DND-41 (cell line): Measurements from ENCODE around the gene RHBDF1.

ENCODE experiments used
- ATAC-seq: fragments of 200-7000 bp; cut with Tn5 transposase; 3 replicates; pipeline ENCODE4 v1.9.1; 2021; ENCODE audit warnings: low read depth; ENCODE audit not compliant: insufficient read depth
- DNase-seq: peaks from one replicate; pipeline ENCODE4 v3.0.0-alpha.2; 2020
- H2AFZ ChIP-seq: 2 replicates; pipeline ENCODE4 v1.6.0; 2012; ENCODE audit warnings: low read depth, low read length
- H3K27ac ChIP-seq: 2 replicates; pipeline ENCODE4 v1.5.1; 2012; ENCODE audit warnings: low read length, inconsistent platforms
- H3K27me3 ChIP-seq: fragments of 200-600 bp; sonication (generic); 2 replicates; pipeline ENCODE4 v1.6.0; 2012; ENCODE audit warnings: low read length, mild to moderate bottlenecking, inconsistent platforms; ENCODE audit not compliant: insufficient read depth, poor library complexity
- H3K36me3 ChIP-seq: 2 replicates; pipeline ENCODE4 v1.5.1; 2012; ENCODE audit warnings: low read length, inconsistent platforms; ENCODE audit not compliant: insufficient read depth
- H3K4me1 ChIP-seq: 2 replicates; pipeline ENCODE4 v1.5.1; 2012; ENCODE audit warnings: mild to moderate bottlenecking, low read length; ENCODE audit not compliant: insufficient read depth
- H3K4me2 ChIP-seq: 2 replicates; pipeline ENCODE4 v1.6.0; 2012; ENCODE audit warnings: mild to moderate bottlenecking, moderate library complexity, low read length, inconsistent platforms; ENCODE audit not compliant: insufficient read depth
- H3K4me3 ChIP-seq, 2 experiments: fragments of 200-600 bp in 1 of 2; shearing (Covaris generic) in 1 of 2; 2 replicates each; pipeline ENCODE4 v1.5.1; 2012 to 2016; ENCODE audit warnings: inconsistent platforms in 2 of 2, low read length in 2 of 2, mild to moderate bottlenecking in 2 of 2, low read depth in 1 of 2, moderate library complexity in 1 of 2
- H3K79me2 ChIP-seq: 2 replicates; pipeline ENCODE4 v1.6.0; 2012; ENCODE audit warnings: low read length, inconsistent platforms; ENCODE audit not compliant: insufficient read depth
- H3K9ac ChIP-seq: 2 replicates; pipeline ENCODE4 v1.6.0; 2012; ENCODE audit warnings: low read depth, mild to moderate bottlenecking, inconsistent platforms, low read length, moderate library complexity
- H3K9me3 ChIP-seq: 2 replicates; pipeline ENCODE4 v1.5.1; 2012; ENCODE audit warnings: low read length, moderate library complexity, mild to moderate bottlenecking, inconsistent platforms; ENCODE audit not compliant: insufficient read depth, severe bottlenecking
- H4K20me1 ChIP-seq: 2 replicates; pipeline ENCODE4 v1.6.0; 2012; ENCODE audit warnings: low read length; ENCODE audit not compliant: insufficient read depth
- EZH2 ChIP-seq: IDR thresholded peaks from 3 replicates; pipeline ENCODE4 v1.6.1; 2012; ENCODE audit warnings: borderline replicate concordance, low read depth, mild to moderate bottlenecking, moderate library complexity, low read length, inconsistent platforms; ENCODE audit not compliant: severe bottlenecking
- TF ChIP-seq, protein P1 (sequence below): IDR thresholded peaks from 2 replicates; pipeline ENCODE4 v1.5.1; 2012; ENCODE audit warnings: borderline replicate concordance, low read length, moderate library complexity, mild to moderate bottlenecking; ENCODE audit not compliant: poor library complexity, severe bottlenecking; ENCODE audit errors: extremely low read depth

Gene RHBDF1

DNA sequence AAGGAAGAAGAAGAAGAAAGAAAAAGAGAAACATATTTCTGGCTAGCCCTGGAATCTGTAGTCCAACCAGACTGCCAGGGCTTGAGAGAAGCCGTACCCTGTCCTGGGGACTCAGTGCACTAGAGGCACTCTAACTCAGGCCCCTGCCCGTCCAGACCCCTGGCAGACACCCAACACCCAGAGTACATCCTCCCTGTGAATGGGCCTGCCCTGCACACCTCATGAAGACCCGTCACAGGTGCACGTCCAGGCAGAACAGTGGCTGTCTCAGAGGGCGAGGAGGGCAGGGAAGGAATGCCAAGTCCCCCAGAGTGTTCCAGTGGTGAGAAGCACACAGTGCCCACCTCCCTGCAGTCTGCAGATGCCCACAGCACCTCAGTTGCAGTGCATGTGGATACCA is 28.6 kb upstream of the RHBDF1 start:
- Histone ChIP-seq H3K27me3 (no peaks in the 10 kb centered on the region), H3K27ac (no peak overlapping the region), H3K4me2 (no peak overlapping the region), H3K9ac (no peak overlapping the region), H3K4me3 (no peak overlapping the region), H4K20me1 (peaks cover 10% of the 10 kb centered on the region; the same call in 1 of the 2 replicates), H3K79me2 (no peaks in the 10 kb centered on the region), H3K36me3 (peaks cover 48% of the 10 kb centered on the region), H2AFZ (no peak overlapping the region), H3K9me3 (no peaks in the 10 kb centered on the region), H3K4me1 (no peaks in the 10 kb centered on the region)
- TF ChIP-seq EZH2, result no peak
- TF ChIP-seq, protein P1, sequence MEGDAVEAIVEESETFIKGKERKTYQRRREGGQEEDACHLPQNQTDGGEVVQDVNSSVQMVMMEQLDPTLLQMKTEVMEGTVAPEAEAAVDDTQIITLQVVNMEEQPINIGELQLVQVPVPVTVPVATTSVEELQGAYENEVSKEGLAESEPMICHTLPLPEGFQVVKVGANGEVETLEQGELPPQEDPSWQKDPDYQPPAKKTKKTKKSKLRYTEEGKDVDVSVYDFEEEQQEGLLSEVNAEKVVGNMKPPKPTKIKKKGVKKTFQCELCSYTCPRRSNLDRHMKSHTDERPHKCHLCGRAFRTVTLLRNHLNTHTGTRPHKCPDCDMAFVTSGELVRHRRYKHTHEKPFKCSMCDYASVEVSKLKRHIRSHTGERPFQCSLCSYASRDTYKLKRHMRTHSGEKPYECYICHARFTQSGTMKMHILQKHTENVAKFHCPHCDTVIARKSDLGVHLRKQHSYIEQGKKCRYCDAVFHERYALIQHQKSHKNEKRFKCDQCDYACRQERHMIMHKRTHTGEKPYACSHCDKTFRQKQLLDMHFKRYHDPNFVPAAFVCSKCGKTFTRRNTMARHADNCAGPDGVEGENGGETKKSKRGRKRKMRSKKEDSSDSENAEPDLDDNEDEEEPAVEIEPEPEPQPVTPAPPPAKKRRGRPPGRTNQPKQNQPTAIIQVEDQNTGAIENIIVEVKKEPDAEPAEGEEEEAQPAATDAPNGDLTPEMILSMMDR, result no peak
- DNase-seq, result no peak
- ATAC-seq, result no peak

- no peaks in the 10 kb centered on the region for H3K9me3 ChIP-seq
- H3K27ac ChIP-seq, result no peak overlapping the region
- H3K9ac ChIP-seq, result no peak overlapping the region
- no peak overlapping the region for H2AFZ ChIP-seq
- no peak overlapping the region for H3K4me2 ChIP-seq
- H3K27me3 ChIP-seq, result no peaks in the 10 kb centered on the region
- no peak for TF ChIP-seq EZH2
- TF ChIP-seq, protein P1, result no peak
- peaks cover 51% of the 10 kb centered on the region for H3K36me3 ChIP-seq
- peaks cover 13% of the 10 kb centered on the region for H4K20me1 ChIP-seq
- DNase-seq (no peak), ATAC-seq (no peak)
- H3K4me1 ChIP-seq, result no peaks in the 10 kb centered on the region
- no peak overlapping the region for H3K4me3 ChIP-seq
- no peaks in the 10 kb centered on the region for H3K79me2 ChIP-seq
Measured at GRCh38 chr16:97822-98221, 25.4 kb upstream of the RHBDF1 start.

DNA sequence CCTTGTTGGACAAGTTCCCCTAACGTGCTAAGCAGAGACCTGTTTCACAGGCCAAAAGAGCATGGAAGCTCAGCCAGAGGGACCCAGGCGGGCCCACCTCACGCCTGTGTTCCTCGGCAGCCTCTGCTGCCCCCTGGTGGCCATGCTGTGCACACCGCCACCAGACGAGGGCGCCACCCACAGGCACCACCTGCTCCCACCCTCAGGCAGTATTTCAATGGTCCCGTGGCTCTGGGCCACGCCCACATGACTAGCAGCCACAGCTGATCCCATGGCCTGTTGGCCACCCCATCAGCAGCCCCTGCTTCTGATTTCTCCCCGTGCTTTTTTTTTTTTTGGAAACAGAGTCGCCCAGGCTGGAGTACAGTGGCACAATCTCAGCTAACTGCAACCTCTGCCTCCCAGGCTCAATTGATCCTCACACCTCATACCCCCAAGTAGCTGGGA is 24.5 kb upstream of the RHBDF1 start:
- Histone ChIP-seq H4K20me1 (peaks cover 13% of the 10 kb centered on the region), H3K4me3 (no peak overlapping the region), H3K4me1 (no peaks in the 10 kb centered on the region), H3K27ac (no peak overlapping the region), H3K36me3 (peaks cover 55% of the 10 kb centered on the region), H3K4me2 (no peak overlapping the region), H3K9ac (no peak overlapping the region), H2AFZ (no peak overlapping the region), H3K79me2 (no peaks in the 10 kb centered on the region), H3K9me3 (no peaks in the 10 kb centered on the region), H3K27me3 (no peaks in the 10 kb centered on the region)
- DNase-seq (peak; percentile 91), ATAC-seq (peak; percentile 95)
- TF ChIP-seq, protein P1, result peak; percentile 100
- no peak for TF ChIP-seq EZH2

- Histone ChIP-seq H3K4me1 (no peaks in the 10 kb centered on the region), H2AFZ (no peak overlapping the region), H3K79me2 (no peaks in the 10 kb centered on the region), H3K9ac (no peak overlapping the region), H3K4me2 (no peak overlapping the region), H3K36me3 (peaks cover 59% of the 10 kb centered on the region), H4K20me1 (peaks cover 15% of the 10 kb centered on the region), H3K4me3 (no peak overlapping the region), H3K27me3 (no peaks in the 10 kb centered on the region), H3K9me3 (no peaks in the 10 kb centered on the region), H3K27ac (no peak overlapping the region)
- ATAC-seq, result no peak
- TF ChIP-seq, protein P1, result no peak
- TF ChIP-seq EZH2, result no peak
- DNase-seq, result no peak
Measured at GRCh38 chr16:94918-95265, 22.5 kb upstream of the RHBDF1 start.
